Astrocyte (in vitro differentiated cells and primary cell): ENCODE data around the gene SGIP1. TPM values are rescaled to one million over a fixed set of nuclear protein-coding genes. Genes with fewer than 3 reads are reported as not detected.

Experiments
- DNase-seq: peaks from one replicate; pipeline ENCODE4 v3.0.0-alpha.2; 2010; ENCODE audit warnings: low read depth
- FAIRE-seq: peaks from 2 replicates; lab custom pipeline; 2011; peaks lifted over from hg19 to GRCh38; lab: Jason Lieb, UNC
- H2AFZ ChIP-seq: 2 replicates; pipeline ENCODE4 v1.6.0; 2012; ENCODE audit warnings: low read depth, low read length, inconsistent platforms
- H3K27ac ChIP-seq: 2 replicates; pipeline ENCODE4 v1.5.1; 2011; ENCODE audit warnings: low read depth, low read length, inconsistent platforms
- H3K27me3 ChIP-seq: 2 replicates; pipeline ENCODE4 v1.6.0; 2011; ENCODE audit warnings: low read length, inconsistent platforms; ENCODE audit not compliant: insufficient read depth
- H3K36me3 ChIP-seq: 2 replicates; pipeline ENCODE4 v1.5.1; 2011; ENCODE audit warnings: low read length, inconsistent platforms; ENCODE audit not compliant: insufficient read depth
- H3K4me1 ChIP-seq: 2 replicates; pipeline ENCODE4 v1.5.1; 2011; ENCODE audit warnings: low read length, inconsistent platforms; ENCODE audit not compliant: insufficient read depth
- H3K4me2 ChIP-seq: 2 replicates; pipeline ENCODE4 v1.6.0; 2012; ENCODE audit warnings: low read length, inconsistent platforms
- H3K4me3 ChIP-seq: 2 replicates; pipeline ENCODE4 v1.5.1; 2011; ENCODE audit warnings: low read depth, mild to moderate bottlenecking, low read length, inconsistent platforms; ENCODE audit not compliant: insufficient read depth
- H3K79me2 ChIP-seq: 2 replicates; pipeline ENCODE4 v1.6.0; 2012; ENCODE audit warnings: mild to moderate bottlenecking, low read length, inconsistent platforms; ENCODE audit not compliant: insufficient read depth
- H3K9ac ChIP-seq: 2 replicates; pipeline ENCODE4 v1.6.0; 2012; ENCODE audit warnings: mild to moderate bottlenecking, low read length, inconsistent platforms
- H3K9me3 ChIP-seq: 2 replicates; pipeline ENCODE4 v1.5.1; 2012; ENCODE audit warnings: low read depth, mild to moderate bottlenecking, low read length, inconsistent platforms; ENCODE audit not compliant: insufficient read depth
- H4K20me1 ChIP-seq: 2 replicates; pipeline ENCODE4 v1.6.0; 2012; ENCODE audit warnings: low read length, inconsistent platforms; ENCODE audit not compliant: insufficient read depth
- H3K27ac Mint-ChIP-seq: one replicate; pipeline ENCODE4 v1.8.0; 2021; ENCODE audit warnings: mild to moderate bottlenecking, mixed read lengths; ENCODE audit not compliant: unreplicated experiment
- H3K27me3 Mint-ChIP-seq: one replicate; pipeline ENCODE4 v1.8.0; 2021; ENCODE audit warnings: low read depth, mixed read lengths; ENCODE audit not compliant: unreplicated experiment
- H3K36me3 Mint-ChIP-seq: one replicate; pipeline ENCODE4 v1.8.0; 2021; ENCODE audit warnings: low read depth, mixed read lengths; ENCODE audit not compliant: unreplicated experiment
- H3K4me1 Mint-ChIP-seq: one replicate; pipeline ENCODE4 v1.8.0; 2021; ENCODE audit warnings: low read depth, mixed read lengths; ENCODE audit not compliant: unreplicated experiment
- H3K4me3 Mint-ChIP-seq: one replicate; pipeline ENCODE4 v1.8.0; 2021; ENCODE audit warnings: mild to moderate bottlenecking, moderate library complexity, mixed read lengths; ENCODE audit not compliant: unreplicated experiment
- H3K9me3 Mint-ChIP-seq: one replicate; pipeline ENCODE4 v1.8.0; 2021; ENCODE audit warnings: mild to moderate bottlenecking, mixed read lengths; ENCODE audit not compliant: unreplicated experiment
- CTCF ChIP-seq: IDR thresholded peaks from 2 replicates; pipeline ENCODE4 v1.5.1; 2011; ENCODE audit warnings: low read depth, mild to moderate bottlenecking, inconsistent platforms, low read length, moderate library complexity; ENCODE audit not compliant: insufficient read depth
- EZH2 ChIP-seq: IDR thresholded peaks from 2 replicates; pipeline ENCODE4 v1.6.1; 2012; ENCODE audit warnings: mild to moderate bottlenecking, low read length, inconsistent platforms; ENCODE audit not compliant: insufficient read depth
- total RNA-seq: library from RNA; stranded (reverse); gene quantifications from 2 replicates; pipeline ENCODE4 v1.2.1, GENCODE V29; 2021

SGIP1 gene
- total RNA-seq, 1 donor from 2014 or later: 8.8 TPM

GRCh38 chr1:66517959-66518358 lies 16.0 kb upstream of the SGIP1 start:
- no peaks in the 10 kb centered on the region for H3K79me2 ChIP-seq
- Mint-ChIP-seq H3K4me1 (peaks cover 14% of the 10 kb centered on the region), H3K27me3 (no peaks in the 10 kb centered on the region), H3K9me3 (no peaks in the 10 kb centered on the region), H3K27ac (no peak overlapping the region), H3K4me3 (no peak overlapping the region), H3K36me3 (no peaks in the 10 kb centered on the region)
- no peak overlapping the region for H3K9ac ChIP-seq
- H3K9me3 ChIP-seq: no peaks in the 10 kb centered on the region
- H3K4me2 ChIP-seq: no peak overlapping the region
- FAIRE-seq (no peak), DNase-seq (no peak)
- H3K36me3 ChIP-seq: no peaks in the 10 kb centered on the region
- no peak overlapping the region for H3K27ac ChIP-seq
- TF ChIP-seq CTCF: no peak
- no peak for TF ChIP-seq EZH2
- H2AFZ ChIP-seq: no peak overlapping the region
- H4K20me1 ChIP-seq: no peaks in the 10 kb centered on the region
- H3K27me3 ChIP-seq: no peaks in the 10 kb centered on the region
- H3K4me3 ChIP-seq: no peak overlapping the region
- H3K4me1 ChIP-seq: no peaks in the 10 kb centered on the region

GRCh38 chr1:66518654-66519053 lies 15.3 kb upstream of the SGIP1 start:
- Histone ChIP-seq H3K4me3 (no peak overlapping the region), H3K27me3 (no peaks in the 10 kb centered on the region), H4K20me1 (no peaks in the 10 kb centered on the region), H3K9ac (no peak overlapping the region), H3K4me2 (no peak overlapping the region), H3K9me3 (no peaks in the 10 kb centered on the region), H3K4me1 (no peaks in the 10 kb centered on the region), H3K79me2 (no peaks in the 10 kb centered on the region), H3K27ac (no peak overlapping the region), H3K36me3 (no peaks in the 10 kb centered on the region), H2AFZ (no peak overlapping the region)
- Mint-ChIP-seq H3K27ac (no peak overlapping the region), H3K36me3 (no peaks in the 10 kb centered on the region), H3K27me3 (no peaks in the 10 kb centered on the region), H3K4me1 (peaks cover 21% of the 10 kb centered on the region), H3K9me3 (no peaks in the 10 kb centered on the region), H3K4me3 (no peak overlapping the region)
- FAIRE-seq: no peak
- no peak for DNase-seq
- TF ChIP-seq CTCF (no peak), EZH2 (no peak)

GRCh38 chr1:66519992-66520391 lies 14.0 kb upstream of the SGIP1 start:
- Mint-ChIP-seq H3K9me3 (no peaks in the 10 kb centered on the region), H3K4me1 (peaks cover 27% of the 10 kb centered on the region), H3K27ac (no peak overlapping the region), H3K4me3 (no peak overlapping the region), H3K27me3 (no peaks in the 10 kb centered on the region), H3K36me3 (no peaks in the 10 kb centered on the region)
- H3K9me3 ChIP-seq: no peaks in the 10 kb centered on the region
- H3K9ac ChIP-seq: no peak overlapping the region
- H3K27me3 ChIP-seq: no peaks in the 10 kb centered on the region
- no peak overlapping the region for H3K27ac ChIP-seq
- H3K36me3 ChIP-seq: no peaks in the 10 kb centered on the region
- H4K20me1 ChIP-seq: no peaks in the 10 kb centered on the region
- H3K79me2 ChIP-seq: no peaks in the 10 kb centered on the region
- no peaks in the 10 kb centered on the region for H3K4me1 ChIP-seq
- no peak for TF ChIP-seq CTCF
- no peak for TF ChIP-seq EZH2
- H3K4me3 ChIP-seq: no peak overlapping the region
- DNase-seq: no peak
- no peak for FAIRE-seq
- H3K4me2 ChIP-seq: no peak overlapping the region
- H2AFZ ChIP-seq: no peak overlapping the region
